Gastroesophageal sphincter (tissue), 3 donors: ENCODE measurements around the gene TAF7L.
"Not testable (repeated sequence)": the region's sequence is repeated elsewhere in the genome, so short reads cannot be mapped to it uniquely, and the experiment has no call there.

Experiments used
- CTCF ChIP-seq, 4 experiments: fragments of 200-600 bp in 2 of 4; fragments of 450-650 bp in 2 of 4; sonication (generic) in 1 of 4; IDR thresholded peaks; one replicate each; pipeline ENCODE4 v1.5.1; 2017 to 2019; ENCODE audit warnings: antibody characterized with exemption in 4 of 4, mild to moderate bottlenecking in 2 of 4, moderate library complexity in 2 of 4
- EP300 ChIP-seq: sonication (generic); formaldehyde crosslinking; IDR thresholded peaks from one replicate; pipeline ENCODE4 v1.6.1; 2017; ENCODE audit warnings: antibody characterized with exemption, mild to moderate bottlenecking
- POLR2A ChIP-seq, 2 donors: fragments of 450-650 bp; IDR thresholded peaks; one replicate each; pipeline ENCODE4 v1.6.1; 2017; ENCODE audit warnings: antibody characterized with exemption in 2 of 2, mild to moderate bottlenecking in 2 of 2, moderate library complexity in 1 of 2
- POLR2AphosphoS5 ChIP-seq: sonication (generic); formaldehyde crosslinking; IDR thresholded peaks from one replicate; pipeline ENCODE4 v1.6.1; 2017; ENCODE audit warnings: antibody characterized with exemption

GRCh38 chrX:101334310-101334709 lies 43.2 kb upstream of the TAF7L start:
- TF ChIP-seq CTCF (IDR thresholded peaks at IDR 0.05); POLR2AphosphoS5; POLR2A (IDR thresholded peaks at IDR 0.05); EP300: not testable (repeated sequence)
